Fibroblast of skin of left biceps (primary cell): ENCODE data around the gene PLOD1.
"Not testable (repeated sequence)": the region's sequence is repeated elsewhere in the genome, so short reads cannot be mapped to it uniquely, and the experiment has no call there.

Experiments used
- DNase-seq, 2 experiments: peaks; one replicate each; pipeline ENCODE4 v3.0.0-alpha.2; 2013; ENCODE audit warnings: low read depth in 2 of 2

PLOD1 gene

DNA sequence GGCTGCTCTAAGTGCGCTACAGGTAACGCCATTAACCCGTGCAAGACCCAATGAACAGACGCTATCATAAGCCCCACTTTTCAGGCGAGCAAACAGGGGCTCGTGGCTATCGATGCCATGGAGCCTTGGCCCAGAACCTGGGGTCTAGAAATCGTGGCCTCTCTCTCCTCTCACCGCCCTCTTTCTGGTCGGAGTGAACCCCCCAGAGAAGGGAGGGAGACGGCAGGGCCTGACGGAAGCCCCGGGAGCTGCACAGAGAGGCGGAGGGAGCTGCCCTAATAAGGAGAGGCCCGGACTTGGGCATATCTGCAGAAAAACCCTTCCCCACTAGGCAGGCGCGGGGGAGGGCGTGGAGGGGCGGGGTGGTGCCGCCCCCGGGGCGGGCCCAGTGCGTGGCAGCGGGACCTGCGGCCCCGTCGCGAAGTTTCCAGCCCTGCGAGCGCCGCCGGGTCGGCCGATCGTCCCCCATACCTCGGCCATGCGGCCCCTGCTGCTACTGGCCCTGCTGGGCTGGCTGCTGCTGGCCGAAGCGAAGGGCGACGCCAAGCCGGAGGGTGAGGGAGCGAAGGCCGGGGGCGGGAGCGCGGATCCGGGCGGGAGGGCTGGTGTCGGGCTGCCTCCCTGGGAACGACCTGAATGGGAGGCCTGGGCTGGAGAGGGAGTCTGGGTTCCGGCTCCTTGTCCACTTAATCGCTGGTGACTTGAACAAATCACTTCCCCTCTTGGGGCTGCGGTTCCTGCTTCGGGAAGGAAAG, at the start of gene PLOD1:
PLOD1 (plus strand) TSS at position 416 of the 755 bp plus-strand sequence; CDS start at position 479, 63 bp downstream.
- peak; percentile 81 to 82 for DNase-seq

DNA sequence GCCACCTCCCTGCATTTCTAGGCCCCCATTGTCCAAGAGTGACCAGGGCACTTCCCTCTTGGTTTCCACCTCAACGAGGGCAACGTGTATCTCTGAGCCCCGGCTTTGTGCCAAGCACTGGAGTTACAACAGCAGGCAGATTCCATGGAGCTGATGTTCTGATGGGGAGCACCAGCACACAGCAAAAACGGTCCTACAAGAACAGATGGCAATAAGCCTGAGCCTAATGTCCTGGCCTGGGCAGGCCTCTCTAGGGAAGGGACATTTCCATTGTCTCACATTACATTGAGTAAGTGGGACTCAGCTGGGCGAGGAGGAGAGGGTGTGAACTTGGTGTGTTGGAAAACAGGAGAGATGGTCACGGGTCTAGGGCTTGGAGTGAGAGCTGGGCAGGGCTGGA, 48.6 kb upstream of the PLOD1 start:
- DNase-seq = no peak

DNA sequence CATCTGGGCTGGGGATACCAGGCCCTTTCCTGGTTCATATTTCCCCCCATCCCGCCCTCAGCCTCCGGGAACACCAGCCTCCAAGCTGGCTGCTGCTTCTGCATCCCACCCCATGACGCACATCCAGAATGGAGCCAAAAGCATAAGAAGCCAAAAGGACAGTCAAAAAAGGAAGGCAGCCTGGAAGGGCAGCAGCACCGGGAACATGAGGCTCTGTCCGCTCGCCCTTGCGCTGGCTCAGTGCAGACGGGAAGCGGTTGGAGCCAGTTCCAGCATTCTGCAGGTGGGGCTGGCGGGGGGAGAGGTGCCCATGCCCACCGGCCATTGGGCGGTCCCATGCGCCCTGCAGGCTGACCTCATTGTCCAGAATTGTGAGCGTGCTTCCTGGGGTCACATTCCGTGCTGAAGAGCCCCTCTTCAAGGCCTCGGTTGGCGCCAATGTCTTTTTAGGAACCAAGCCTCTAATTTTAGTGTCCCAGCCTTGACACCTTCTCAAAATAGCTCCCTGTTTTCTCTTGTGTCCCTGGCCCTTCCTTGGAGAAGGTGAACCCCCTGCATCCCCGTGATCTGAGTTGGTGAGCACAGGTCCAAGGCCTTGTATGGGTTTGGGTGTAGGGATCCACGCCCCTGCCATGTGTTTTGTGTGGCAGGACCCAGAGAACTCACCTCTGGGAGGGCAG, 47.4 kb upstream of the PLOD1 start:
- DNase-seq = no peak

DNA sequence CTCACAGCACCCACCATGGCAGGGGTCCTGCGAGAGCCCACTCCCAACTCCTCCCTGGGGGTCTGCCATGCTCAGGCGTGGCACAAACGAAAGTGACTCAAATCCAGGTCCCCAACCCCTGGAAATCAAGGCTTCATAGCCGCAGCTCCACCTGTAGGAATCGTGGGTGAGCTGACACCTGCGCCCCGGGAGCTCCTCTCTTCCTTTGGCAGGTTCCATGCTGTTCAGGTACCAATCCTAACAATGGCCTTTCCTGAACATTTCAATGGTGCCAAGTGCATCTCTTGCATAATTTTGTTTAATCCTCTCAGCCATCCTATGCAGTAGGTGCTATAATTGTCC, 46.9 kb upstream of the PLOD1 start:
- no peak for DNase-seq

DNA sequence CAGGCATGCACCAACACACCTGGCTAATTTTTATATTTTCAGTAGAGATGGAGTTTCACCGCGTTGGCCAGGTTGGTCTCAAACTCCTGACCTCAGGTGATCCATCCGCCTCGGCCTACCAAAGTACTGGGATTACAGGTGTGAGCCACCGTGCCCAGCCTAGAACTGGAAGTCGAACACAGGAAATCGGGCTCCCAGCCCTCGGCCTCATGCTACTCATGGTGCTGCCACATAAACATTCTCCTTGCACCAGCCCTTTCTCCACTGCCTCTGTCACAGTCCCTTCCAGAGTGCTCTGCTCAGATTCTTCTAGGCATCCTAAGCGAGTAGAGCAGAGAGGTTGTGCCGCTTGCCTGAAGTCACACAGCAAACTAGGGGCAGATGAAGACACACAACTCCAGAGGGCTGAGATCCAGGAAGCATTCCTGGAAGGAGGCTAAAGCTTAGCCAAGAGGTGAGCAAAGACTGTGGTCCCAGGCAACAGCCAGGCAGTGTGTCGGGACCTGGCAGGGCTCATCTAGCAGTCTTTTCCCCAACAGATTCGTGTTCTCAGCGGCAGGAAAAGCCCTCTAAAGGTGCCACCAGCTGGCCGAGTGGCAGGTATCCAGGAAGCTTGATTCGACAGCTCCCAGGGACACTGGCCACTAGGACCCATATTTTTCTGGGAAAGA, 46.2 kb upstream of the PLOD1 start:
- no peak for DNase-seq

DNA sequence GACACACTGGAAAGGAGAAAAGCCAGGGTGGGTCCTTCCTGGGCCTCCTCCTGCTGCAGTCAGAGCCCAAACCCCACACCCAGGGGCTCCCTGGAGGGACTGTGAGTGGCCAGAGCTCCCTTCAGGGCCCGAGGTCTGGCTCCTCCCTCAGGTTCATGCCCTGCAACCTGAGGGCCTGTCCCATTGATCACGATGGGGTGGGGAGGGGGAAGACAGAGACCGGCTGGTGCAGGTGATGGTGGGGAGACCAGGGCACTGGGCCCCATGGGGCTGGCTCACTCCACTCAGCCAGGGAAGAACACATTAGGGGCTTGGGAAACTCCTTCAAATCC, 45.7 kb upstream of the PLOD1 start:
- no peak for DNase-seq

DNA sequence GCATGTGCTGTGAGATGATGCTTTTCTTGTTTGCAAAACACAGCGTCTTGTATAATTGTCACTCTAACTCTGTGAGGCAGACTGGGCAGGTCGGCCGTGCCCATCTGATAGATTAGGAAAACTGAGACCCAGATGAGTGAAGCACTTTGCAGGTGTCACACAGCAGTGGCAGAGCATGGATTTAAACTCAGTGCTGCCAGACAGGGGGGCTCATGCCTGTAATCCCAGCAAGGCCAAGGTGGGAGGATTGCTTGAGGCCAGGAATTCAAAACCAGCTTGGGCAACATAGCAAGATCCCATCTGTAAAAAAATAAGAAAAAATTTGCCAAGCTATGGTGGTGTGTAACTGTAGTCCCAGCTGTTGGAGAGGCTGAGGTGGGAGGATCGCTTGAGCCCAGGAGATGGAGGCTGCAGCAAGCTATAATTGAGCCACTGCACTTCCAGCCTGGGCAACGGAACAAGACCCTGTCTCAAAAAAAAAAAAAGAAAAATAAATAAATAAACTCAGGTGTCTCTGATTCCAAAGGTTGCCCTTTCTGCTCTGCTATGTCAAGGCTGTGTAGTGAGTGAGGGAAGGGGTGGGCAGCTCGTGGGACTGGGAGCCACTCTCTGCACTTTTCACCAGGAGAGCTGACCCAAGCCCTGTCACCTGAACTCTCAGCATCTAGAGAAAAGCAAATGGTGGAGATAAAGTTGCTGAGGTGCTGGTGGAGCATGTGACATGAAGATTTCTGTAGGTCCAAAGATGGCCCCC, 42.9 kb upstream of the PLOD1 start:
- DNase-seq = no peak

DNA sequence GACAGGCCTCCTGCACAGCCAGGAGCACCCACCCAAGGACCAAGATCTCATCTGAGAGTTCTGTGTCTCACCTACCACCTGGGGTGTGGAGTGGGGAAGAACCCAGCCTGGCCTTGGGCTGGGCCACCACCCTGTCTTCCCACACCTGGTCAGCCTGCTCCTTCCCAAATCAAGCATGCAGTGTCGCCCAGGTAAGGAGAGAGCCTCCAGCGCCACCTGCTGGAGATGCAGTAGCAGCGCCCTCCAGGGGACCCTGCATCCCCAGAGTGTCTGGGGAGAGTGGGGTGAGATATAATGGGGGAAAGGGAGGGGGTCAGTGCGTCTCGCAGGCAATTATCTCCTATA, 40.6 kb upstream of the PLOD1 start:
- no peak for DNase-seq

DNA sequence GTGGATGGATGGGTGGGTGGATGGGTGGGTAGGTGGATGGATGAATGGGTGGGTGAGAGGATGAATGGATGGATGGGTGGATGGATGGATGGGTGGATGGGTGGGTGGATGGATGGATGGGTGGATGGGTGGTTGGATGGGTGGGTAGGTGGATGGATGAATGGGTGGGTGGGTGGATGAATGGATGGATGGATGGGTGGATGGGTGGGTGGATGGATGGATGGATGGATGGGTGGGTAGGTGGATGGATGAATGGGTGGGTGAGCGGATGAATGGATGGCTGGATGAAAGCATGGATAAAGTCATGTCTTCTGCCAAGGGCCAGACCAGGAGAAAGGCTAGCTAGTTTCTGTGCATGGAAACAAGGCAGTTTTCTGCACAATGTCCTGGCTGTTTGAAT, 40.0 kb upstream of the PLOD1 start:
- not testable (repeated sequence) for DNase-seq

DNA sequence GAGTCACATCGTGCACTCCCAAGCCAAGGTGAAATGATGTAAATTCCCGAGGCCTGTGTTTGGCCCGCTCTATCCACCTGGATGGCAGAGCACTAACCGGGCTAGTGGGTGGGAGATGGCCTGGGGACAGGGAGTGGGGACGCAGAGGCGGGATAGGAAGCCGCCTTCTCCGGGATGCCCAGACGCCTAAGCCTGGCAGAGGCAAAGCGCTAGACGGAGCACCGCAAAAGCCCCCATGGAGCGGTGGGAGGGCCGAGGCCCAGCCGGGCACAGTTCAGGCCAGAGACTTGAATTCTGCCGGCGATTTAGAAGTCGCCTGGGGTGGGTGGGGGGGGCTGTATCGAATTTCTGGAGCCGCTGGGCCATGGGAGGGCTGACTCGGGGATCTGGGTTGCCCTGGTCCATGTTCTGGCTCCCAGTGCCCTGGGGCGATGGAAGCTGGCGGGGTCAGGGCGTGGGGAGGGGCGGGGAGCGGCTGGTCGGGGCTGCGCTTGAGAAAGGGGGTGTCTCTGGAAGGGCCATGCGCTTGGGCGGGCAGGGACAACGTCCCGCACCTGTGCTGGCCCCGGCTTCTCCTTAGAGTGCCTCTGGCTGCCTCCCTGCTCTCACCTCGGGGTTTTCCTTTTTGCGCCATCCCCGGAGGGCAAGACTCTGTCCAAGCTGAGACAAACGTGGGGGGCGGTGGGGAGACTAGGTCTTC, 36.3 kb upstream of the PLOD1 start:
- DNase-seq = no peak

DNA sequence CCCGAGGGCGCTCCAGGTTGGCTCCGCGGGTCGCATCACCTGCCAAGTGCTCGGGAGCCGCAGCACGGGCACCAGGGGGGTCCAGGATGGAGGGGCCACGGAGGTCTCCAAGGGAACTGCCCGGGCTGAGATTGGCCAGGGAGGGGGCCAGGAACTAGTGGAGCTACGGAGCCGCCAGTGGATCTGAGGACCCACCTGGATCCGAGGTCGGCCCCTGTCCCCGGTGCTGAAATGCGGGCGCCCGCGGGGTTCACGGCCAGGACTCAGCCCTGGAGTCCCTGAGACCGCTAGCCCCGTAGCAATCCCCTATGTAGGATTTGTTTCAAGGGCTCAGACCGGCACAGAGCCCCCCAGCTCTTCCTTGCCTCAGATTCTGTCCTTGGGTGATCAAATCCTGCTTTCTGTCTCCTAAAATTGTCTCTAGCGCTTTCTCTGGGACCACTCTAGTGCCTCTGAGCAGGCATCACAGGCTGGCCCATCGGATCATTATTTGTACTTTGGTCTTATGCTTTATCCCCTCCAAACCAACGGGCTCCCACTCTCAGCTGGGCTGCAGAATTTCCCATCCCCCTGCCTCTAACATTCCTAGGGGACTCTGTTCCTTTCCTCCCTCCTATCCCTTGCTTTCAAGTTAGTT, 35.6 kb upstream of the PLOD1 start:
- DNase-seq = no peak

DNA sequence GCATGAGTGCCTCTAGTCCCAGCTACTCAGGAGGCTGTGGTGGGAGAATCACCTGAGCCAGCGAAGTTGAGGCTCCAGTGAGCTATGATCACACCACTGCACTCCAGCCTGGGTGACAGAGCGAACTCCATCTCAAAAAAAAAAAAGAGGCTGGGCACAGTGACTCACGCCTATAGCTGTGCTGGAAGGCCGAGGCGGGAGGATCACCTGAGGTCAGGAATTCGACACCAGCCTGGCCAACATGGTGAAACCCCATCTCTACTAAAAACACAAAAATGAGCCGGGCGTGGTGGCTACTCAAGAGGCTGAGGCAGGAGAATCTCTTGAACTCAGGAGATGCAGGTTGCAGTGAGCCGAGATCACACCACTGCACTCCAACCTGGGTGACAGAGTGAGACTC, 33.1 kb upstream of the PLOD1 start:
- DNase-seq = not testable (repeated sequence)

DNA sequence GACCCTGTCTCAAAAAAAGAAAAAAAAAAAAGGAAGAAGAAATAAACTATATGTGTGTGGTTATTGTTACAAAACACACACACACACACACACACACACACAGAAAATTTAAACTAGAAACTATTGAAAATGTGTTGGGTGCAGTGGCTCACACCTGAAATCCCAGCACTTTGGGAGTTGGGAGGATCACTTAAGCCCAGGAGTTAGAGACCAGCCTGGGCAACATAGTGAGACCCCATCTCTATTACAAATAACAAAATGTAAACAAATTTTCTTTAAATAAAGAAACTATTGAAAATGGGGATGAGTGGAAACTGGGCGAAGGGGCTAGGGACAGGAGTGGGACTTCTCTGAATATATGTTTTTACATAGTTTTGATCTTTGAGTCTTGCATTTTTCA, 31.3 kb upstream of the PLOD1 start:
- no peak for DNase-seq

DNA sequence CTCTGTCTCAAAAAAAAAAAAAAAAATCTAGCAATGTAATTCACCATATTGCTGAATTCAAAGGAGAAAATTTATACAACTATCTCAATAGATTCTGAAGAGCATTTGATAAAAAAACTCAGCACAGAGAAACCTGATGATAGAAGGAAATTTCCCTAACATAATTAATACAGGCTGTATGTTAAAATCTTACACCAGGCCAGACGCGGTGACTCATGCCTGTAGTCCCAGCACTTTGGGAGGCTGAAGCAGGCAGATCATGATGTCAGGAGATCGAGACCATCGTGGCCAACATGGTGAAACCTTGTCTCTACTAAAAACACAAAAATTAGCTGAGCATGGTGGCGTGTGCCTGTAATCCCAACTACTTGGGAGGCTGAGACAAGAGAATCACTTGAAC, 30.4 kb upstream of the PLOD1 start:
- DNase-seq = peak; percentile 9 to 18

DNA sequence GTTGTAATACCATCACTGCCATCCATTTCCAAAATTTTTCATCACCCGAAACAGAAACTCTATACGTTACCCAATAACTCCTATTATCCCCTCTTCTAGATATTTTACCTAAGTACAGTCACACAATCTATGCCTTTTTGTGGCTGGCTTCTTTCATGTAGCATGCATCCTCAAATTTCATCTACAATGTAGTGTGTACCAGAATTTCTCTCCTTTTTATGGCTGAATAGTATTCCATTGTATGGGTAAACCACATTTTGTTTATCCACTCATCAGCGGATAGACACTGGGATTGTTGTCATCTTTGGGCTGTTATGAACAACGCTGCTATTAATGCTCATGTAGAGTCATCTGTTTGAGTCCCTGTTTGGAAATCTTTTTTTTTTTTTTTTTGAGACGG, 29.5 kb upstream of the PLOD1 start:
- DNase-seq = no peak

DNA sequence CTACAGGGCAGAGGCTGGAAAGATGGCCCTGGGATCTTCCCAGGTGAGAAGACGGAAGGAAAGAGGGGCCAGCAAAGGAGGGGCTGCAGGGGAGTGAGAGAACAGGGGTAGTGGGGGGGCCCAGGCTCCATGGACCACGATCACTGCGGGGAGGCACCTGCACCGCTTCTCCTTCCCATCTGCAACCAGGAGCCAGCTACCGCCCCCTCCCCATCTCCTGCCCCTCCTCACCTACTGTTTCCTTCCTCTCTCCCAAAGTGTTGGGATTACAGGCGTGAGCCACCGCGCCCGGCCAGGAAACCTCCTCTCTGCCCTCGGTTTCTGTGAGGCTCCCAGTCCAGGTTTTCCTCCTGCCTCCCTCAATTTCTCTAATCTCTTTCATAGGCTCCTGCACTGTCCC, 27.6 kb upstream of the PLOD1 start:
- no peak for DNase-seq

DNA sequence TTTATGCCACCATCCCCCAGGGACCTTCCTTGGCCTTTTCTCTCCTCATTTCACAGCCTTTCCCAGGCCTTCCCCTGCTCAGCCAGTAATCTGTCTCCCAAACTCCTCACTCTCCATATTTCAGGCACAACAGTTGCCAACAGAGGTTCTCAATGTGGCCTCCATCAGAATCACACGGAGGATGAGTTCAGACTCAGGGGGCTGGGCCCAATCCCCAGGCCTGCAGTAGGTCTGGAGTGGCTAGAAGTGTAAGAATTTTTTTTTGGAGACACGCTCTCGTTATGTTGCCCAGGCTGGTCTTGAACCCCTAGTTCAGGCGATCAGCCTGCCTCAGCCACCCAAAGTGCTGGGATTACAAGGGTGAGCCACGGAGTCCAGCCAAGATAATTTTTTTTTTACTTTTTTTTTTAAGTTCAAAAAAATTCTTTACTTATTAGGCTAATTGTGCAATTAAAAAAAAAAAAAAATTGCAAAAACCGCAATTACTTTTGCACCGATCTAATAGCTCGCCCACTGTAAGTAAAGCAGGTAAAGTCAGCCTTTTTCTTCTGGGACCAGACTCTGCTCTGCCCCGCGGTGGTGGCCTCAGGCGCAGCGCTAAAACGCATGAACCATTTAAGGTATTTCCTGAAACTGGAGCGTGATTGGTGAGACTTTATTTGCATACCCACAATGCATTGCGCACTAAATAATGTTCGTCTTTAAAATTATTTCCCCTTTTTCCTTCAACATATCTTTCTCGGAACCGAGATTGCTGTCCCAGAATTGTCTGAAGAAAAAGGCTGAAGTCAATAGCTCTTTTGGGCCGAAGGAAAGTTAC, 27.0 kb upstream of the PLOD1 start:
- peak; percentile 82 to 89 for DNase-seq

DNA sequence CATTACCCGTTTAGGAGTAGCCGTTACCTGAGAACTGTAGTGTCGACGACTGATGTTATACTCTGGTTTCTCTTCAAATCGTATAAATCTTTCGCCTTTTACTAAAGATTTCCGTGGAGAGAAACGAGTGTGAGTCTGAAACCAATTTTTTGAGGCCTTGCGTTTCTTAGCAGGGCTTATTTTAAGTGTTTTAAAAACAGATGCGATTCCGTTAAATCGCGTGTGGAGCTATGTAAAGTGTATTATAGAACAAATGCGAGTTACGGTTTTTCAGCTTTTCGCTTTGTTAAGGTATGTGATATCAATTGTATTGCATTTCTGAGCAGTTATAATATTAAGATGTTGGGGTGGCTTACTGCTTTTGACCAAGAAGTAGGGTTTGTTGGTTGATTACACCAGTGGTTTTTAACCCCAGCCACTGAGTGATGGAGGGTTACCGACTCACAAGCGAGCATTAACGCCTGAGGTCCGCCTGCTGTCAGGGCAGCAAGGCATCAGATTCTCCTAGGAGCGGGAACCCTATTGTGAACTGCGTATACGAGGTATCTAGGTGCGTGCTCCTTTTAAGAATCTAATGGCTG, 26.3 kb upstream of the PLOD1 start:
- DNase-seq = peak; percentile 98

DNA sequence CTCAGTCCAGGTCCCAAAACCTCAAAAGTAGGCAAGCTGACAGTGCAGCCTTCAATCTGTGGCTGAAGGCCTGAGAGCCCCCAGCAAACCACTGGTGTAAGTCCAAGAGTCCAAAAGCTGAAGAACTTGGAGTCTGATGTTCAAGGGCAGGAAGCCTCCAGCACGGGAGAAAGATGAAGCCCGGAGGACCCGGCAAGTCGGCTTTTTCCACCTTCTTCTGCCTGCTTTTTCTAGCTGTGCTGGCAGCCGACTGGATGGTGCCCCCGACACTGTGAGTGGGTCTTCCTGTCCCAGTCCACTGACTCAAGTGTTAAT, 23.6 kb upstream of the PLOD1 start:
- not testable (repeated sequence) for DNase-seq

DNA sequence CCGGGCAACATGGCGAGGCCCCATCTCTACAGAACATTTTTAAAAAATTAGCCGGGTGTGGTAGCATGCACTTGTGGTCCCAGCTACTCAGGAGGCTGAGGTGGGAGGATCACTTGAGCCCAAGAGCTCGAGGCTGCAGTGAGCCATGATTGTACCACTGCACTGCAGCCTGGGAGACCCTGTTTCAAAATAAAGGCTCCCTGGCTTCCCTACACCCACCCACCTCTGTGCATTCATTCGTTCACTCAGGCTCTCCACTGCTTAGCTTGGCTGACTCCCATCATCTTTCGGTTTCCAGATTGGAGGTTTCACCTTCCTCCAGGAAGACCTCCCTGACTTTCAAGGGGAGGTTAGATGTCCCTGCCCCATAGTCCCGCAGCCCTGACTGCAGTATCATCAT, 22.5 kb upstream of the PLOD1 start:
- DNase-seq = no peak
